Esophagus muscularis mucosa (tissue), 4 donors: ENCODE measurements around the gene RHBDD3.

Source experiments
- CTCF ChIP-seq, 3 experiments: fragments of 200-600 bp in 2 of 3; fragments of 450-650 bp in 1 of 3; sonication (generic) in 2 of 3; IDR thresholded peaks; one replicate each; pipeline ENCODE4 v1.5.1; 2017 to 2019; ENCODE audit warnings: antibody characterized with exemption in 3 of 3, mild to moderate bottlenecking in 2 of 3, moderate library complexity in 1 of 3
- EP300 ChIP-seq: sonication (generic); formaldehyde crosslinking; IDR thresholded peaks from one replicate; pipeline ENCODE4 v1.6.1; 2017; ENCODE audit warnings: antibody characterized with exemption
- POLR2A ChIP-seq: fragments of 450-650 bp; IDR thresholded peaks from one replicate; pipeline ENCODE4 v1.6.1; 2017; ENCODE audit warnings: antibody characterized with exemption, moderate library complexity, mild to moderate bottlenecking, low read depth
- POLR2AphosphoS5 ChIP-seq, 2 donors: sonication (generic); formaldehyde crosslinking; IDR thresholded peaks; one replicate each; pipeline ENCODE4 v1.6.1; 2017; ENCODE audit warnings: antibody characterized with exemption in 2 of 2

- TF ChIP-seq POLR2AphosphoS5 (IDR thresholded peaks at IDR 0.05) (peak; percentile 34 to 38), POLR2A (no peak), CTCF (IDR thresholded peaks at IDR 0.05) (no peak), EP300 (no peak)
Observed at GRCh38 chr22:29225422-29226090, 42.2 kb downstream of the RHBDD3 start.
